ENCODE measurements around the gene IFITM5. TPM values are rescaled to one million over a fixed set of nuclear protein-coding genes. Genes with fewer than 3 reads are reported as not detected.
"Not testable (repeated sequence)": the region's sequence is repeated elsewhere in the genome, so short reads cannot be mapped to it uniquely, and the experiment has no call there.

The IFITM5 gene
- not detected for total RNA-seq

DNA sequence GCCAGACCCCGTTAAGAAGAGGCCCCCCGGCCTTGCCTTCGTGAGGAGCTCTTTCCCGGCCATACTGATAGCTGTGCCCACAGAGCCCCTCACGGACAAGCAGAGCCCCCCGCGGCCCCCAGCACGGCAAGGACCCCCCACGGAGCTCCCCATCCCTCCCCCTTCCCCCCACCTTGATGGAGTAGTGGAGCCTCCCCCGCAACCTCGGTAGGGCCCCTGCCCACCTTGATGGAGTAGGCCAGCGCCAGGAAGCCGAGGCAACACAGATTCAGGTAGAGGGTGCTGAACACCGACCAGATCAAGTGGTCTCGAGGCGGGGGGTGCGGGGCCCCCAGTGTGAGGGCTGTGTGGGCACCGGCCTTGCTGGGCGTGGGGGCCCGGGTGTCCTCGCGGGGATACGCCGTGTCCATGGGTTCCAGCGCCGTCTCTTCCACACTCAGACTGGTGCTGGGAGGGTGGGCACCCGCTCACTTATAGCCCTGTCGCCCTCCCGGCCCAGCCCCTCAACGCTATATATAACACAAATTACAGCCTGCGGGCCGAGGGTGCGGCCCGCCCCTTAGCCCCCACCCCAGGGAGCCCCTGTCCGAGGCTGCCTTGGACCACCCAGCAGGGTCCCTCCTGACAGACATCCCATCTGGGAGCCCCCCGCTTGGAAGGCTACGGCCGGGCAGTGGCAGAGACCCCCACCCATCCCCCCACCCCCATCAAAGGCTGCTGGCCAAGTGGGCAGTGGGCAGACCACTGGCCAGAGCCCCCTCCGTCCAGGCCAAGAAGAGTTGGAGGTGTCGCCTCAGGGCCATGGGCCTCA is at the start of gene IFITM5:
Gene IFITM5 (minus strand): TSS at position 446 of the 811 bp plus-strand sequence. CDS start 36 bp downstream, at position 410.
- ATAC-seq (no peak), DNase-seq (ENCODE audit: low spot score) (no peak)

DNA sequence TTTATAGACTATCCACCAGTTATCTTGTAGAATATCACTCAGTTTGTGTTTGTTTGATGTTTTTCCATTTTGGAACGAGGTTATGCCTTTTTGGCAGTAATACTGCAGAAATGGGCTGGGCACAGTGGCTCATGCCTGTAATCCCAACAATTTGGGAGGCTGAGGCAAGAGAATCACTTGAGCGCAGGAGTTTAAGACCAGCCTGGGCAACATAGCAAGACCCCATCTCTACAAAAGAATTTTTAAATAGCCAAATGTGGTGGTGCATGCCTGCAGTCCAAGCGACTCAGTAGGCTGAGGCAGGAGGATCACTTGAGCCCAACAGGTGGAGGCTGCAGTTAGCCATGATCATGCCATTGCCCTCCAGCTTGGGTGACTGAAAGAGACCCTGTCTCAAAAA is 47.2 kb upstream of the IFITM5 start:
- no peak for DNase-seq (ENCODE audit: low spot score)

DNA sequence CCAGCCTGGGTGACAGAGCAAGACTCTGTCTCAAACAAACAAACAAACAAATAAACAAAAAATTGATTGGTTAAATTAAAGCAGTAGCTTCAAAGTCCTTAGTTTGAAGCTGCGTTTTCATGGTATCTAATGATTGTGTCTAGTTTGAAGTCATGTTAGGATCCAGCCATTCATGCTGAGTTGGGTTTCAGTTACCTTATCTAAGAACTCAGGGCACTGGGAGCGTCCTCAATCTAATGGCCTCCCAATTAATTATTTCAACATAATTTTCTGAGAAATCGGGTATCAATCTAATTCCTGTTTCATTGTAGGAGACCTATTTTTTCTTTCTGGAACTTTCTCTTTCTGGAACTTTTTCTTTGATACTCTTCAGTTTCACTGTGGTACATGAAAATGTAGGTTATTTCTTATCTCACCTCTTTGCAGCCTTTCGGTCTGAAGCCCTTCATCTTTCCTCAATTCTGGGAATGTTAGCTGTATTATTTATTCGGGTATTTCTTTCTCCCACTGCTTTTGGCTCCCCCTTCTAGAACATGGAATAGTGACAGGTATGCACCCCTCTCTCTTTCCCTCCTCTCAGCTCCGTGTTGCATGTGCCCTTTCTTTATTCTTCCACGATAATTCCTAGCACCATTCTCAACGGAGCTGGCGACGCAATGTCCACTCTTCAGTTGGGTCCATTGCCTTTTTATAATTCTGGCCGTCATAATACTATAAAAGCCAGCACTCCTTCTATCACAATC is 45.7 kb upstream of the IFITM5 start:
- no peak for DNase-seq (ENCODE audit: low spot score)
- ATAC-seq, result no peak

More for the DNA sequence above, 47.2 kb upstream of the IFITM5 start:
- ATAC-seq, result no peak

DNA sequence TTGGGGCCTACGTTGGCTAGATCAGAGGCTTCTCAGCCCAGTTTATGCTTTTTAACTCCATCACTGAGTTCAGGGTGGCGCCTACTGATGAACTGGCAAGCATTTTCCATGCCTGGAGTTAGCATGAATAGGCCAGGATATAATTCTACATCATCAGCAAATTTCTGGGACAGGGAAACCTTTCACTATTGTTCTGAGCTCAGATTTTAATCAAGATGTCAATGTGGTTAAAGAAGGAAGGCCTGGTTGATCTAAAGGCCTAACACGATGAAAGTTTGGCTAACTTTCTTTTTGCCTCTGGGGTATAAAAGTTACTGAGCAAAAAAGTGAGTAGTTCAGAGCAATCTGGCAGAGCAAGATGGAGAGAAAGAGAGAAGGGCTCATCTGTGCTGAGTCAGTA is 43.0 kb upstream of the IFITM5 start:
- no peak for DNase-seq (ENCODE audit: low spot score)
- no peak for ATAC-seq

DNA sequence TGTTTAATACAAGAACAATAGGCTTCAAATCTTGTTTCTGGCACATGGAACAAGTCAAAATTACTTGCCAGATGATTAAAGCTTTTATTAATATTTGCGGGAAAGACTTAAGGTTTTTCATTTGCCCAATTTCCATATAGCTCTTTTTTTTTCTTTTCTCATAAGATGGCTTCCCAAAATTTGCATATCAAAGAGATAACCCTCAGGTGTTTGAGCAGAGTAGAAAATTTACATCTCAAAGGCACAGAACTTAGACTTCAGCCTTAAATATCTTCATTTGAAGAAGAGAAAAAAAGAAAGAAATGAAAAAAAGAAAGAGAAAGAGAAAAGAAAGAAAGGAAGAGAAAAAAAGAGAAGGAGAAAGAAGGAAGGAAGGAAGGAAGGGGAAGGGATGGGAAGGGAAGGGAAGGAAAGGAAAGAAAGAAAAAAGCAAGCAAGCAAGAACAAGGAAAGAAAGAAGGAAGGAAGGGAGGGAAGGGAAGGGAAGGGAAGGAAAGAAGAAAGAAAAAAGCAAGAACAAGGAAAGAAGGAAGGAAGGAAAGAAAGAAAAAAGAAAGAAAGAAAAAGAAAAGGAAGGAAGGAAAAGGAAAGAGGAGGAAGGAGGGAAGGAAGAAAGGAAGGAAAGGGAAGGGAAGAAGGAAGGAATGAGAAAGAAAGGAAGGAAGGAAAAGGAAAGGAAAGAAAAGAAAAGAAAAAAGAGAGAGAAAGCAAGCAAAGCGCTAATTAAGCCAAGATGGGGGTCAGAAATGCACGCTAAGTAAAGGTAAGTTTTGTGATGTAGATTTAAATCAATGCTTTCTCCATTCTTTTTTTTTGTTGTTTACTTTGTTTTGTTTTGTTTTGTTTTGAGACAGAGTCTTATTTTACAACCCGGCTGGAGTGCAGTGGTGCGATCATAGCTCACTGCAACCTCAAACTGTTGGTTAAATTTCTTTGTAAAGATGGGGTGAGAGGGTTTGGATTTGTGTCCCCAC is 41.5 kb upstream of the IFITM5 start:
- no peak for ATAC-seq
- DNase-seq (ENCODE audit: low spot score), result no peak

DNA sequence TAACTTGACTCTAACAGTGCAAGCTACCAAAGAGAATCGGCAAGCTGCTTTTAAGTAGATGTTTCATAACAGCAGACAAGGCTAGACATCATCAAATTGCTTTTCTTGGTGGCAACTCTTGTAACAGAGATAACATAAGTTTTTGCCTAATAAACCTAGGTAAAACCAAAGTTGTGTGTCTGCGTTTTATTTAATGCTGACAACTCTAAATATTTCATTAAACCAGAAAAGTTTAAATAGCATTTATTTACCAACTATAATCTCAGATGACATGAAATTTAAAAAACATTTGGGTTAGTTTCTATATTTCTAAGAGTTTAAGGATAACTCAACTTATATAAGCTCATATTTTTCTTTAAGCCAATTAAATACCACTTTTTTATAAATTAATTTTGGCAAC is 40.6 kb upstream of the IFITM5 start:
- no peak for ATAC-seq
- DNase-seq (ENCODE audit: low spot score), result no peak

DNA sequence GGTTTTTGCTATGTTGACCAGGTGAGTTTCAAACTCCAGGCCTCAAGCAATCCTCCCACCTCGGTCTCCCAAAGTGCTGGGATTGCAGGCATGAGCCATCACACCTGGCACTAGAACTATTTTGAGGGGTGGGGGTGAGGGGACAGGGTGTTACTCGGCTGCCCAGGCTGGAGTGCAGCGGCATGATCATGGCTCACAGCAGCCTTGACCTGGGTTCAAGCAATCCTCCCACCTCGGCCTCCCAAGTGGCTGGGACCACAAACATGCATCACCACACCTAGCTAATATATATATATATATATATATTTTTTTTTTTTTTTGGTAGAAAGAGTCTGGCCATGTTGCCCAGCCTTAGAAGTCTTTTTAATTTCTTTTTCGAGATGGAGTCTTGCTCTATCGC is 38.4 kb upstream of the IFITM5 start:
- DNase-seq (ENCODE audit: low spot score), result no peak
- ATAC-seq, result no peak

DNA sequence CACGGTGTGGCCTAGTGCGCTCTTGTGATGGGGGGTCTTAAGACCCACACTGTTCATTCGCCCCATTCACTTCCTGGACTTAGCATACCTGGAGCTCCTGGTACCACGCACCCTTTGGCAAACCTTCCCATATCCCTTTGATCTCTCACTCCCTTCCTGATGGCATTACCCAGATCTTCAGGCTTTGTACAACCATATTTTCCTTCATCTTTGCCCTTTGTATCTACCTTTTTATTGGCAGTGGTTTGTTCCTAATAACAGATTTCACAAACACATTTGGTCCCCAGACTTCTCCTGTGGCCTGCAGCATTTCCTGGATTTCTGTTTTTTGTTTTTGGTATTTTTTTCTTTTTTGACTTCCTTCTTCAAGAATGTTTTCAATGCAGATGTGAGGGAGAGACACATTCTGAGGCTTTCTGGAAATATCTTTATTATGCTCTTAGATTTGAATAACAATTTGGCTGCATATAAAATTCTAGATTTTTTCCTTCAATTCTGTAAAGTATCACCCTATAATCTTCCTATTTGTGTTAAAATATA is 37.4 kb upstream of the IFITM5 start:
- DNase-seq (ENCODE audit: low spot score) (no peak), ATAC-seq (no peak)

DNA sequence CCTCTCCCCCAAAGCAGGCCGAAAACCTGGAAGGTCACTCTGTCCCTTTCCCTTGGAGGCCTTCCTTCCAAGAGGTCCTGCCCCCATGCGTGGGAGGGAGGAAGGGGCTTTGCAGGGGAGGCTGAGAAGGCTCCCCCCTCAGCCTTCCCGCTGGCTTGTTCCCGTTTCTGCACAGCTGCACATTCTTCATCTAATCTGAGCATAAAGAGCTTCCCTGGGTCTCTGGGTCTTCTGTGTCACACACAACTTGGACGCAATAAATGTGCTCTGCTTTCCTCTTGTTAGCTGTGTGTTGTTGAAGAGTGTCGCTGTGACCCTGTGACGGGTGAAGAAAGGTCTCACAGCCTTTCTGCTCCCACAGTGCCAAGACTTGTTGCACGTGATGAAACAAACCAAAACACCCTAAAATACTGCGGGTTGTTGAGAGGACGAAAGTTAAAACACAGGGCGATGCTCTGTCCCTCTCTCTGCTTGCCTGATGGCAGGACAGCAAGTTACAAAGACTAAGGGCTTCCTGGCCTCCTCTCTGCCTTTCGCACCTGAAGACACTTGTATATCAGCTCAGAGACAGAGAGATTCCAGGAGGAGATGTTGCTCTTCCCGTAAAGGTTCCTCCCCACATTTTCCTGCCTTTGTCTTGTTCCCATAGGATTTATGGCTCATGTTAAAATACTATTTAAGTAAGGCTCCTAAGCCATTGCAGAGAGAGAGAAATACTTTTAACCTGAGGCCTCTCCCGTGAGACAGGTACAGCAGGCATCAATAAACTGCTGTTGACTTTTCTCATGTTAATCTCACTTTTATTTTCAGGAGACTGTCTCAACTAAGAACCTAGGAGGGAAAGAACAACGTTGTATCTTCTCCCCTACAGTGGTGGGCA is 36.7 kb upstream of the IFITM5 start:
- peak; percentile 44 for ATAC-seq
- DNase-seq (ENCODE audit: low spot score), result no peak

DNA sequence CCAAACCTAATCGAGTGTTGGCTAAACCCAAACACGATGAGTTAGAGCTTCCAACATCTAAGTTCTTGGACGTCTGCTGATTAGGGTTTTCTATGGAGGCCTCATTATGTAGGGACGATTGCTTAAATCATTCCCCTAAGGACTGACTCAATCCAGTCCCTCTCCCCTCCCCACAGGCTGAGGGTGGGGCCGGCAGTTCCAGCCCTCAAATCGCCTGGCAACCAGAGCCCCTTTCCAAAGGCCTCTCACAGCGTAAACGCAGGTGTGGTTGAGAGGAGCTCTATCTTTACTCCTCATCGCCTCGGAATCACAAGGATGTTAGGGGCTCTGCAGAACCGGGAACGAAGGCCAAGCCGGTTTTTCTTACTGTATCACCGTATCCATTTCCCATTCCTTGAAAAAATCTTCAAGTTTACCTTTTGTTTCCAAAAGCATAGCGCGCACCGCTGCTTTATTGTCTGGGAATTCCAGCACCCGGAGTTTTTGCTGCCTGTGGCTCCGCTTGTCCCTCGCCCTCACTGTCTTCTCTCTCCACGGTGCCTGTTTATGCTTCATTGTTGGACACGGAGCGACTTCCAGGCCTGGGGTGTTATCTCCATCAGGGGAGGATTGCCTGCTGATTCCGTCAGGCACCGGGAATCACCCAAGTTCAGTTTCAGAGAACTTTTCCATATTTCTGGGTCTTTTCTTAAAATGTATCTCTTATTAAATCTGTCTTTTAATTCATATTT is 35.1 kb upstream of the IFITM5 start:
- DNase-seq (ENCODE audit: low spot score) (no peak), ATAC-seq (no peak)

DNA sequence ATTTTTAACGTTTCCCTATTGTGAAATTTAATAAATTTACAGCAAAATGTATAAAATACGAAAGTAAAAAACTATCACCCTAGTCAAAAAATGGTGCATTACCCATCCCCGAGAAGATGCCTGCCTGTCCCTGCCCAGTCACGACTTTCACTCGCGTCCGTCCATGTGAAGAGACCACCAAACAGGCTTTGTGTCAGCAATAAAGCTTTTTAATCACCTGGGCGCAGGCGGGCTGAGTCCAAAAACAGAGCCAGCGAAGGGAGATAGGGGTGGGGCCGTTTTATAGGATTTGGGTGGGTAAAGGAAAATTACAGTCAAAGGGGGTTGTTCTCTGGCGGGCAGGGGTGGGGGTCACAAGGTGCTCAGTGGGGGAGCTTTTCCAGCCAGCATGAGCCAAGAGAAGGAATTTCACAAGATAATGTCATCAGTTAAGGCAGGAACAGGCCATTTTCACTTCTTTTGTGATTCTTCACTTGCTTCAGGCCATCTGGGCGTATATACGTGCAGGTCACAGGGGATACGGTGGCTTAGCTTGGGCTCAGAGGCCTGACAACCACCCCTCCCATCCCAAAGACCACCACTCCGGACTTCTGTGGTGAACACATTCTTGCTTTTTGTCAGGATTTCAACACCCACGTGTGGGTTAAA is 34.4 kb upstream of the IFITM5 start:
- not testable (repeated sequence) for ATAC-seq; DNase-seq (ENCODE audit: low spot score)

DNA sequence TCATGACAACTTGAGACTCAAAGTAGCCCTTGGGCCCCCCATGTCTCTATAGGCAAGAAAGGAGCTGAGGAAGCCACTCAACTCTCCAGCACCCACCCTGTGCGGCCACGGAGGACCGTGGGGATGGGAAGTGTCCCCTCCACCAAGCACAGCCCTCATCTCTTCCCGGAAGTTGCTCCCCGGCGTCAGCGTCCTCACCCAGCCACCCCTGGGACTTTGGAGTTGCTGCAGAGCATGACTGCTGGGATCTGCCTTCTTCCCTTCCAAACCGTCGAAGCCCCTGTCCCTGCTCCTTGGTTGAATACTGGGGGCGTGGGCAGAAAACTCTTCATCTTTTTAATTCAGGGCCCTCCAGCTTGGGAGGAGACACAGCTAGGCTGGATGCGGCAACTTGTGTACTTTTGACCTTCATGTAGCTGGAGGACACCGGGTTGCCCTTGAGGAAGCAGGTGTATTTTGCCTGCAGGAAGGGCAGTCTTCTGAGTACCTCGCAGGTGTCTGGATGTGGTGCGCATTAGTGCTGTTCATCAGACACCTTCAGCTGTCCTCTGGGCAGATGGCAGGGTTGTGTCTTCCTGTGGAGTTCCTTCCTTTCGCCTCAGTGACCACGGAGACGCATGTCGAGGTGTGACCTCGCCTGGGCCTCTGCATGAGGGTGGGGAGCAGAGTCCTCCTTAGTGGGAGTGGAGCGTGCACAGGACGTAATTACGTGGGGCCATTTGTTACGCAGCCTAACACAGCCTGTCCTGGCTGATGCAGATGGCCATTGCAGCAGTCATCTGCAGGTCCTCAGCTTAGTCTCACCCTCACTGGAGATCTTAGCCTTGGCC is 33.5 kb upstream of the IFITM5 start:
- ATAC-seq (no peak), DNase-seq (ENCODE audit: low spot score) (no peak)

DNA sequence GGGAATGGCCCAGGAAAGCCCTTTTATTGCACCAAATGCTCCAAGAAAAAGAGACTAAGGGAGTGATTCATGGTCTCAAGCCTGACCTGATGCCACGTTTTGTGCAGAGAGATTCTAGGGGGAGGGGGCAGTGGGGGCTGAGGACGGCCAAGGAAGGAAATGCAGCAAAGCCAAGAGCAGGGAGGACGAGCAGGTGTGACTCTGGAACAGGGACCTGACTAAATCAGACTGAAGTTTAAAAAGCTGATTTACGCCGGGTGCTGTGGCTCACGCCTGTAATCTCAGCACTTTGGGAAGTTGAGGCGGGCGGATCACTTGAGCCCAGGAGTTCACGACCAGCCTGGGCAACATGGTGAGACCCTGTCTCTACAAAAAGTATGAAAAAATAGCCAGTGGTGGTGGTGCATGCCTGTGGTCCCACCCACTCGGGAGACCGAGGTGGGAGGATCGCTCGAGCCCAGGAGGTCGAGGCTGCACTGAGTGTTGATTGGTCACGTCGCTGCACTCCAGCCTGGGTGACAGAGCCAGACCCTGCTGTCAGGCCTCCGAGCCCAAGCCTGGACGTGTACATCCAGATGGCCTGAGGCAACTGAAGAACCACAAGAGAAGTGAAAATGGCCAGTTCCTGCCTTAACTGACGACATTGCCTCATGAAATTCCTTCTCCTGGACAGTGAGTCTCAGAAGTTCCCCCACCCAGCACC is 32.2 kb upstream of the IFITM5 start:
- ATAC-seq (no peak), DNase-seq (ENCODE audit: low spot score) (no peak)

DNA sequence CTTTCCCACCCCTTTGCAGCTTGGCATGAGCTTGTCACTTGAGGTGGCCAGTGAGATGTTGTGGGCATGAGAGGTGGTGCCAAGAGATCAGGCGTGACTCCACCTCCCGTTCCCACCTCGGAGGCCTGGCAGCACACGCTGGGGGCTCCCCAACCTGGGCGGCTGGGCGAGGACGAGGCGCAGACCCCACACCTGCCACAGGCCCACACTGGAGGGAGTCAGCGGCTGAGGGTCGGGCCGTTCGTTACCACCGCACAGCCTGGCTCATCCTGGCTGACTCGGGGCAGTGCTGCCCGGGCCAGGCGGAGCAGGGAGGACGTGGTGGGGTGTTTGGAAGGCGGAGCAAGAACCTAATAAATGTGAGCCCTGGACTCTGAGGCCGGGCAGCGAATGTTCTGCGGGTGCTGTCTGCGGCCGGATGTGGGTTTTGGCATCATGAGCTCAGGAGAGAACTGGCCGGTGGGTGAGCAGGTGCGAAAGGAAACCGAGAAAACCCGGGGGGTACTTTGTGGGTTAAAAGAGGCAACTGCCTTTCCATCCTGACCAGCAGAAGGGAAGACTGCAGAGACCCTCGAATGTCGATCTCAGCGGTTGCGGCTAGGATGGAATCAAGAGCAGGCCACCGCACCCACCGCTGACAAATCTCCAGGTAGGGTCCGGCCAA is 31.5 kb upstream of the IFITM5 start:
- DNase-seq (ENCODE audit: low spot score), result no peak

DNA sequence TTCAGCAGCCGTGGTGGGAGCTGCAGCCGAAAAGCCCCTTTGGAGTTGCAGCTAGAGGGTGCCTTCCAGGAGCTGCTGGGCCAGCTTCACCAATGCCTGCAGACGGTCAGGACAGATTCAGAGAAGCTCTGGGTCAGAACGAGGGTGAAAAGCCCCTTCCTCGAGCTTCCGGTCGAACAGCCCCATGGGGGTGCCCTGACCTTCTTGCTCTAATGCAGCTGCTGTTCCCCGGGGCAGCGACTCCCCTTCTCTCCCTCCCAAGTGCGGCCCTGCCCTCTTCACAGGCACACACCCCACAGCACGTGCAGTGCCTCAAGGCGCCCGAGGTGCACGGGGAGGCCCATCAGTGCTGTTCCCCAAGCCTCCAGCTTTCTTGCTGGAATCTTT is 31.0 kb upstream of the IFITM5 start:
- no peak for DNase-seq (ENCODE audit: low spot score)

More for the DNA sequence above, 31.5 kb upstream of the IFITM5 start:
- ATAC-seq, result no peak

DNA sequence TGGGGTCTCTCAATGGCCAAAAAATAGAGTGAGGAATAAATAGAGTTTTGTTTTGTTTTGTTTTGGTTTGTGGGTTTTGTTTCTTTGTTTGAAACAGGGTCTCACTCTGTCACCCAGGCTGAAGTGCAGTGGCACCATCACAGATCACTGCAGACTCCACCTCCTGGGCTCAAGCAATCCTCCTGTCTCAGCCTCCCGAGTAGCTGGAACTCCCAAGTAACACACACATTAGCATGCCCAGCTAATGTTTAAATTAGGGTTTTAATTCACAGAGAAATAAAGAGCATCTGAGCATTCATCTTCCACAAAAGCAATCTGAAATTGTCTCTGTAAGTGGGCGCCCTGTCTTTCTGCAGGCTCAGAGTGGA is 30.5 kb upstream of the IFITM5 start:
- no peak for ATAC-seq

More for the DNA sequence above, 31.0 kb upstream of the IFITM5 start:
- no peak for ATAC-seq

More for the DNA sequence above, 30.5 kb upstream of the IFITM5 start:
- DNase-seq (ENCODE audit: low spot score), result no peak
